Brain microvascular endothelial cell (primary cell): ENCODE data around the gene MTR.

ENCODE experiments used
- DNase-seq: peaks from one replicate; pipeline ENCODE4 v3.0.0-alpha.2; 2020
- H3K27ac ChIP-seq: fragments of 250-450 bp; sonication (Bioruptor Pico); 2 replicates; pipeline ENCODE4 v1.5.1; 2020; ENCODE audit warnings: mild to moderate bottlenecking, moderate library complexity
- H3K27me3 ChIP-seq: fragments of 250-450 bp; sonication (Bioruptor Pico); replicated peaks from 2 replicates; pipeline ENCODE4 v1.5.1; 2020; ENCODE audit warnings: mild to moderate bottlenecking
- H3K36me3 ChIP-seq: fragments of 250-450 bp; sonication (Bioruptor Pico); replicated peaks from 2 replicates; pipeline ENCODE4 v1.5.1; 2020; ENCODE audit warnings: mild to moderate bottlenecking
- H3K4me3 ChIP-seq: 2 replicates; pipeline ENCODE4 v1.5.1; 2011; ENCODE audit warnings: low read depth, mild to moderate bottlenecking, control low read depth, low read length, moderate library complexity
- CTCF ChIP-seq: IDR thresholded peaks from 2 replicates; pipeline ENCODE4 v1.5.1; 2011; ENCODE audit warnings: low read depth, mild to moderate bottlenecking, moderate library complexity, low read length, control low read depth, inconsistent platforms; ENCODE audit errors: missing control alignments
- in situ Hi-C: cut with HindIII; loops from 2 replicates; pipeline ENCODE4 v1.10.0; 2017; ENCODE audit warnings: low sequenced_read_pairs, low pct_ligation_motif_present

Gene MTR

GRCh38 chr1:236861560-236862218, 66.6 kb downstream of the MTR start:
- H3K4me3 ChIP-seq = no peak overlapping the region
- in situ Hi-C loops = no loop called here
- no peak overlapping the region for H3K27ac ChIP-seq
- peaks cover 2% of the 10 kb centered on the region for H3K36me3 ChIP-seq
- DNase-seq = no peak
- H3K27me3 ChIP-seq = no peaks in the 10 kb centered on the region
- TF ChIP-seq CTCF = no peak

GRCh38 chr1:236862219-236862591, 67.1 kb downstream of the MTR start:
- DNase-seq = no peak
- in situ Hi-C loops = no loop called here
- peaks cover 2% of the 10 kb centered on the region for H3K36me3 ChIP-seq

GRCh38 chr1:236862615-236863211, 67.6 kb downstream of the MTR start:
- Histone ChIP-seq H3K27me3 (no peaks in the 10 kb centered on the region), H3K4me3 (no peak overlapping the region), H3K27ac (no peak overlapping the region), H3K36me3 (peaks cover 2% of the 10 kb centered on the region)
- no peak for TF ChIP-seq CTCF
- no peak for DNase-seq
- in situ Hi-C loops = no loop called here

More at GRCh38 chr1:236862219-236862591, 67.1 kb downstream of the MTR start:
- no peak for TF ChIP-seq CTCF
- Histone ChIP-seq H3K27ac (no peak overlapping the region), H3K4me3 (no peak overlapping the region), H3K27me3 (no peaks in the 10 kb centered on the region)

GRCh38 chr1:236864211-236864610, 69.1 kb downstream of the MTR start:
- in situ Hi-C loops = no loop called here
- Histone ChIP-seq H3K4me3 (no peak overlapping the region), H3K27me3 (no peaks in the 10 kb centered on the region), H3K36me3 (peaks cover 2% of the 10 kb centered on the region), H3K27ac (no peak overlapping the region)
- no peak for TF ChIP-seq CTCF
- DNase-seq = no peak

GRCh38 chr1:236864996-236865817, 70.1 kb downstream of the MTR start:
- in situ Hi-C loops = no loop called here
- H3K36me3 ChIP-seq = peaks cover 2% of the 10 kb centered on the region
- H3K27me3 ChIP-seq = no peaks in the 10 kb centered on the region
- H3K4me3 ChIP-seq = no peak overlapping the region
- no peak for TF ChIP-seq CTCF
- DNase-seq = no peak
- H3K27ac ChIP-seq = no peak overlapping the region
